Measurements from ENCODE around the gene TMEM156.

TMEM156 gene

GRCh38 chr4:39047681-39048080 is 15.5 kb upstream of the TMEM156 start:
- no peak overlapping the region for H2AK5ac ChIP-seq (ENCODE audit: low read length, severe bottlenecking)
- H3K79me1 ChIP-seq (replicated peaks; ENCODE audit: low read length, poor library complexity, severe bottlenecking) = no peaks in the 10 kb centered on the region
- H3K27me3 ChIP-seq (ENCODE audit: control insufficient read depth in 1 of 2, insufficient read depth in 1 of 2, low read length in 2 of 2) = no peaks in the 10 kb centered on the region
- no peak overlapping the region for H2BK15ac ChIP-seq (ENCODE audit: low read depth, poor library complexity, severe bottlenecking)
- H3K27ac ChIP-seq (ENCODE audit: low read length, poor library complexity, severe bottlenecking) = no peak overlapping the region
- no peaks in the 10 kb centered on the region for H3K9me3 ChIP-seq (ENCODE audit: control insufficient read depth, low read length)
- no peak overlapping the region for H3K9ac ChIP-seq (ENCODE audit: low read length)
- H2BK12ac ChIP-seq (ENCODE audit: low read length in 2 of 2) = no peak overlapping the region
- peak; percentile 18 for DNase-seq
- peaks cover 5% of the 10 kb centered on the region for H3K4me1 ChIP-seq (ENCODE audit: control insufficient read depth, insufficient read depth, low read depth, low read length)
- no peak overlapping the region for H2AFZ ChIP-seq (ENCODE audit: low read depth, low read length)
- H2BK5ac ChIP-seq (ENCODE audit: low read depth, low read length, poor library complexity, severe bottlenecking) = no peak overlapping the region
- H3K18ac ChIP-seq (ENCODE audit: low read depth in 1 of 2, low read length in 2 of 2) = no peak overlapping the region
- H4K8ac ChIP-seq (ENCODE audit: low read length) = no peak overlapping the region
- 79% methylated on average over 2 of the region's 2 CpGs for WGBS
- no peak overlapping the region for H2BK120ac ChIP-seq (ENCODE audit: low read depth, low read length)
- H3K36me3 ChIP-seq (ENCODE audit: control insufficient read depth in 1 of 2, insufficient read depth in 2 of 2, low read depth in 1 of 2, low read length in 2 of 2) = peaks cover 0 to 2% of the 10 kb centered on the region in 2 experiments
- no peak overlapping the region for H3K4ac ChIP-seq (ENCODE audit: low read depth in 1 of 2, low read length in 2 of 2)
- H3K23ac ChIP-seq (ENCODE audit: low read length in 2 of 2) = no peak overlapping the region
- H4K91ac ChIP-seq (ENCODE audit: low read length) = no peak overlapping the region
- H3K14ac ChIP-seq (ENCODE audit: low read length in 2 of 2) = no peak overlapping the region
- H3K4me3 ChIP-seq (ENCODE audit: insufficient read depth in 1 of 2, low read depth in 1 of 2, low read length in 2 of 2) = no peak overlapping the region
- H3K4me2 ChIP-seq (ENCODE audit: low read length, poor library complexity, severe bottlenecking) = no peak overlapping the region

- Histone ChIP-seq H3K27ac (ENCODE audit: low read length, poor library complexity, severe bottlenecking) (peak overlapping the region; percentile 92), H3K4me3 (ENCODE audit: insufficient read depth in 1 of 2, low read depth in 1 of 2, low read length in 2 of 2) (peak overlapping the region in 1 of 2 experiments; percentile 84), H3K9ac (ENCODE audit: low read length) (peak overlapping the region; percentile 91), H2BK120ac (ENCODE audit: low read depth, low read length) (no peak overlapping the region), H2BK12ac (ENCODE audit: low read length in 2 of 2) (no peak overlapping the region), H2BK15ac (ENCODE audit: low read depth, poor library complexity, severe bottlenecking) (no peak overlapping the region), H2AFZ (ENCODE audit: low read depth, low read length) (no peak overlapping the region), H3K23ac (ENCODE audit: low read length in 2 of 2) (no peak overlapping the region), H2BK5ac (ENCODE audit: low read depth, low read length, poor library complexity, severe bottlenecking) (no peak overlapping the region), H2AK5ac (ENCODE audit: low read length, severe bottlenecking) (no peak overlapping the region), H3K4me2 (ENCODE audit: low read length, poor library complexity, severe bottlenecking) (peak overlapping the region; percentile 68), H3K36me3 (ENCODE audit: control insufficient read depth in 1 of 2, insufficient read depth in 2 of 2, low read depth in 1 of 2, low read length in 2 of 2) (peaks cover 0 to 2% of the 10 kb centered on the region in 2 experiments), H3K79me1 (replicated peaks; ENCODE audit: low read length, poor library complexity, severe bottlenecking) (no peaks in the 10 kb centered on the region), H3K4ac (ENCODE audit: low read depth in 1 of 2, low read length in 2 of 2) (peak overlapping the region in 1 of 2 experiments; percentile 30), H3K9me3 (ENCODE audit: control insufficient read depth, low read length) (no peaks in the 10 kb centered on the region), H3K4me1 (ENCODE audit: control insufficient read depth, insufficient read depth, low read depth, low read length) (peaks cover 4% of the 10 kb centered on the region), H3K14ac (ENCODE audit: low read length in 2 of 2) (no peak overlapping the region), H3K18ac (ENCODE audit: low read depth in 1 of 2, low read length in 2 of 2) (no peak overlapping the region), H3K27me3 (ENCODE audit: control insufficient read depth in 1 of 2, insufficient read depth in 1 of 2, low read length in 2 of 2) (no peaks in the 10 kb centered on the region), H4K91ac (ENCODE audit: low read length) (no peak overlapping the region), H4K8ac (ENCODE audit: low read length) (no peak overlapping the region)
- DNase-seq = peak; percentile 71
- 56% methylated on average over 7 of the region's 8 CpGs for WGBS
Observed at GRCh38 chr4:39046249-39046648, 14.0 kb upstream of the TMEM156 start.

- no peak overlapping the region for H2AFZ ChIP-seq (ENCODE audit: low read depth, low read length)
- no peaks in the 10 kb centered on the region for H3K79me1 ChIP-seq (replicated peaks; ENCODE audit: low read length, poor library complexity, severe bottlenecking)
- peak overlapping the region in 1 of 2 experiments; percentile 84 for H3K4me3 ChIP-seq (ENCODE audit: insufficient read depth in 1 of 2, low read depth in 1 of 2, low read length in 2 of 2)
- H3K4ac ChIP-seq (ENCODE audit: low read depth in 1 of 2, low read length in 2 of 2) = no peak overlapping the region
- H3K9ac ChIP-seq (ENCODE audit: low read length) = peak overlapping the region; percentile 91
- H4K91ac ChIP-seq (ENCODE audit: low read length) = no peak overlapping the region
- H3K23ac ChIP-seq (ENCODE audit: low read length in 2 of 2) = no peak overlapping the region
- H3K14ac ChIP-seq (ENCODE audit: low read length in 2 of 2) = no peak overlapping the region
- H2BK120ac ChIP-seq (ENCODE audit: low read depth, low read length) = peak overlapping the region; percentile 73
- no peaks in the 10 kb centered on the region for H3K9me3 ChIP-seq (ENCODE audit: control insufficient read depth, low read length)
- H2BK5ac ChIP-seq (ENCODE audit: low read depth, low read length, poor library complexity, severe bottlenecking) = peak overlapping the region; percentile 100
- H3K27ac ChIP-seq (ENCODE audit: low read length, poor library complexity, severe bottlenecking) = peak overlapping the region; percentile 92
- peak; percentile 60 for DNase-seq
- no peaks in the 10 kb centered on the region for H3K27me3 ChIP-seq (ENCODE audit: control insufficient read depth in 1 of 2, insufficient read depth in 1 of 2, low read length in 2 of 2)
- H2AK5ac ChIP-seq (ENCODE audit: low read length, severe bottlenecking) = no peak overlapping the region
- no peak overlapping the region for H4K8ac ChIP-seq (ENCODE audit: low read length)
- WGBS = 13% methylated on average over 2 of the region's 3 CpGs
- H3K4me1 ChIP-seq (ENCODE audit: control insufficient read depth, insufficient read depth, low read depth, low read length) = peaks cover 4% of the 10 kb centered on the region
- peak overlapping the region in 1 of 2 experiments; percentile 99 for H3K18ac ChIP-seq (ENCODE audit: low read depth in 1 of 2, low read length in 2 of 2)
- peak overlapping the region; percentile 60 for H3K4me2 ChIP-seq (ENCODE audit: low read length, poor library complexity, severe bottlenecking)
- peaks cover 0 to 2% of the 10 kb centered on the region in 2 experiments for H3K36me3 ChIP-seq (ENCODE audit: control insufficient read depth in 1 of 2, insufficient read depth in 2 of 2, low read depth in 1 of 2, low read length in 2 of 2)
- no peak overlapping the region for H2BK15ac ChIP-seq (ENCODE audit: low read depth, poor library complexity, severe bottlenecking)
- no peak overlapping the region for H2BK12ac ChIP-seq (ENCODE audit: low read length in 2 of 2)
Observed at GRCh38 chr4:39045827-39046221, 13.6 kb upstream of the TMEM156 start.

- peaks cover 0 to 2% of the 10 kb centered on the region in 2 experiments for H3K36me3 ChIP-seq (ENCODE audit: control insufficient read depth in 1 of 2, insufficient read depth in 2 of 2, low read depth in 1 of 2, low read length in 2 of 2)
- H3K4me2 ChIP-seq (ENCODE audit: low read length, poor library complexity, severe bottlenecking) = peak overlapping the region; percentile 60
- H2BK15ac ChIP-seq (ENCODE audit: low read depth, poor library complexity, severe bottlenecking) = peak overlapping the region; percentile 94
- H3K9ac ChIP-seq (ENCODE audit: low read length) = peak overlapping the region; percentile 91
- no peak overlapping the region for H2AFZ ChIP-seq (ENCODE audit: low read depth, low read length)
- H2AK5ac ChIP-seq (ENCODE audit: low read length, severe bottlenecking) = no peak overlapping the region
- H3K4me1 ChIP-seq (ENCODE audit: control insufficient read depth, insufficient read depth, low read depth, low read length) = peaks cover 4% of the 10 kb centered on the region
- H3K4me3 ChIP-seq (ENCODE audit: insufficient read depth in 1 of 2, low read depth in 1 of 2, low read length in 2 of 2) = peak overlapping the region; percentile 69 to 84
- no peaks in the 10 kb centered on the region for H3K79me1 ChIP-seq (replicated peaks; ENCODE audit: low read length, poor library complexity, severe bottlenecking)
- H3K18ac ChIP-seq (ENCODE audit: low read depth in 1 of 2, low read length in 2 of 2) = peak overlapping the region; percentile 87 to 99
- H2BK5ac ChIP-seq (ENCODE audit: low read depth, low read length, poor library complexity, severe bottlenecking) = peak overlapping the region; percentile 100
- H3K23ac ChIP-seq (ENCODE audit: low read length in 2 of 2) = peak overlapping the region in 1 of 2 experiments; percentile 10
- H2BK120ac ChIP-seq (ENCODE audit: low read depth, low read length) = peak overlapping the region; percentile 99
- peak overlapping the region; percentile 23 to 36 for H3K14ac ChIP-seq (ENCODE audit: low read length in 2 of 2)
- H4K91ac ChIP-seq (ENCODE audit: low read length) = peak overlapping the region; percentile 97
- peak overlapping the region; percentile 92 for H3K27ac ChIP-seq (ENCODE audit: low read length, poor library complexity, severe bottlenecking)
- H2BK12ac ChIP-seq (ENCODE audit: low read length in 2 of 2) = peak overlapping the region in 1 of 2 experiments; percentile 54
- peak; percentile 56 for DNase-seq
- WGBS = 2% methylated on average over 59 of the region's 82 CpGs
- no peaks in the 10 kb centered on the region for H3K27me3 ChIP-seq (ENCODE audit: control insufficient read depth in 1 of 2, insufficient read depth in 1 of 2, low read length in 2 of 2)
- H3K4ac ChIP-seq (ENCODE audit: low read depth in 1 of 2, low read length in 2 of 2) = peak overlapping the region in 1 of 2 experiments; percentile 90
- H3K9me3 ChIP-seq (ENCODE audit: control insufficient read depth, low read length) = no peaks in the 10 kb centered on the region
- peak overlapping the region; percentile 97 for H4K8ac ChIP-seq (ENCODE audit: low read length)
Observed at GRCh38 chr4:39044956-39045826, 13.0 kb upstream of the TMEM156 start.
